Stimulated activated CD4-positive, alpha-beta T cell treated with anti-CD3 and anti-CD28 coated beads, TNF-alpha, amount 100 ng/mL, for 48 hours (primary cell): ENCODE results near the gene COL4A1.

ENCODE experiments used
- DNase-seq, 3 donors: peaks; one replicate each; pipeline ENCODE4 v3.0.0-alpha.2; 2020; ENCODE audit warnings: low read depth in 3 of 3

The COL4A1 gene

GRCh38 chr13:110341445-110342244 lies 34.7 kb upstream of the COL4A1 start:
- DNase-seq = no peak

GRCh38 chr13:110340812-110341444 lies 34.0 kb upstream of the COL4A1 start:
- DNase-seq = peak; percentile 18 to 62 (median 58)

- no peak for DNase-seq
Observed at GRCh38 chr13:110339975-110340550, 33.1 kb upstream of the COL4A1 start.

DNA sequence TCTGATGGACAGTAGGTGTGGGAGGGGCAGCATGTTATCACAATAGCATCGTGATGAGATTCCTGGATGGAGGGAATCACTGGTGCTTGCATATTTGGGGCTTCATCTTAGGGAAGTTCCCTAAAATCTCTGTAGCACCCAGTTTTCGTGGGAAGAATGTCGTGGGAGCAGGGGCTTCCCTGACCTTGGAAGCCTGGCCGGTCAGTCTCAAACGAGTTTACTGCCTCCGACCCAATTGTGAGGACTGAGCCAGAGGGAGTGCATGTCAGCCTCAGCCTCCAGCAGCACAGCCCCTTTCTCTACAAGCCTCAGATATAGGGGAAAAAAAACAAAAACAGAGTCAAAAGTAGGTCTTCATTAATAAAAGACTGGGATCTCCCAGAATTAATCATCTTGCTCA lies 32.3 kb upstream of the COL4A1 start:
- no peak for DNase-seq

DNA sequence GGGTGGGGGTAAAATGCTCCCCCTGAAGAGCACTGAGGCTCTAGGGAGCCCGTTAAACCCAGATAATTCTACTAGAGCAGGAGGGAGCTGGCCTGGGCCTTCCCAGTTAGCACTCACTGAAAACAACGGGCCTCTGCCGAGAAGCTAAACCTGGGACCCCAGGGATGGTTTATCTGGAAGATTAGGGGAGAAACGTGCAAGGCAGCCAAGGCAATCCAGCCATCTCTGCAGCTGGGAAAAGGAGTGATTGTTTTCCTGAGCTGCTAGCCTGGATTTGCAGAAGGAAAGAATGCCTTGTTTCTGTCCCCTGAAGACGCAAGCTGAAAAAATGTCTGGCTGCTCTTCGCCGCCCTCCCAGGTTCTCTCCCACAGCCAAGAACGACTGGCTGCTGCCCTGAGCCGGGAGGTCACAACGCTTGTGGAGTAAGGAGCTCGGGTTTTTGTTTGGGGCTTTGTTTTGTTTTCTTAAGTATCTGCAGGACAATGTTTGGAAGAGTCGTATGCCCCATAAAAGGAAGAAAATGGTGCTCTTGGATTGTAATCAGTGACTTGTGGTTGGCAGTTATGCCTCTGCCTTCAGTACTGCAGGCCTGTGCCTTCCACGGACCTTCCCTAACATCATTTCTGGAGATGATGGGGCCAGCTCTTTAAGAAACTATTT lies 31.6 kb upstream of the COL4A1 start:
- DNase-seq = no peak

- no peak for DNase-seq
Observed at GRCh38 chr13:110337247-110337646, 30.3 kb upstream of the COL4A1 start.

GRCh38 chr13:110336681-110337080 lies 29.7 kb upstream of the COL4A1 start:
- DNase-seq = no peak

DNA sequence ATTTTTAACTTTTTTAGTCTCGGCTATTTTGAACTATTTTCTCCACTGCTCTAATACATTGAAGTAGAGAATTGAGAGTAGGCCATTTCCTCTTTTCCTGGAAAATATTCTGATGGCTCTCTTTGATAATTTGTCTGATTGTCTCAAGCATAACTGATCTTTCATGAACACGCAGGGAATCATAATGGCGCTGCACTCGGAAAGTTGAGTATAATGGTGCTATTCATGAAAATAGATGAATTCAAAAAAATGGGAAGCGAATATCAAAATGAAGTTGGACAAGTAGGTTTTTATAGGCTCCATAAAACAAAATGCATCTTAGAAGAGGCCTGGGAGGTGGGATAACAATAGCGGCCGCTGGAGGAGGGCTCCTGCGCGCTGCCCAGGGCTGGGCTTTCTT lies 29.2 kb upstream of the COL4A1 start:
- DNase-seq = no peak

DNA sequence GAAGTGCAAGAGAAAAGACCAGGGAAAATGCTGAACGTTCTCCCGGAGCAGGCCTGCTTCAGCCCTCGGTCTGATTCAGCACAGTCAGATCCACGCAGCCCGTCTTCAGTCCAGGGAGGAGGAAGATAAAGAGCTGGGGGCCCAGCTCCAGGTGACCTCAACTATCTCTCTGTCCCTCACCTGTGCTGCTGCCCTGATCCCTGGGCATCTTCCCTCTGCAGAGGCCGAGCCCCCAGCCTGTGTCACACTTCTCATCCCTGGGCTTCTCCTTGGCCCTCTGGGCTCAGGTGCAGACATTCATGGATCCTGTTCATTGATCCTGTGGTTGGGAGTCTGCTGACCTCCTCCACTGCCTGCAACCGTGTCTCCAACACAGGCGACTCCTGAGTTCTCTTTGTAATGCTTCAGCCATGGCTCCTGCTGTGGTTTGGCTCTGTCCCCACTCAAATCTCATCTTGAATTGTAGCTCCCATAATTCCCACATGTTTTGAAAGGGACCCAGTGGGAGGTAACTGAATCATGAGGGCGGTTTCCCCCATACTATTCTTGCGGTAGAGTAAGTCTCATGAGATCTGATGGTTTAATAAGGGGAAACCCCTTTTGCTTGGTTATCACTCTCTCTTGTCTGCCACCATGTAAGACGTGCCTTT lies 28.0 kb upstream of the COL4A1 start:
- DNase-seq = no peak

- no peak for DNase-seq
Observed at GRCh38 chr13:110334256-110334655, 27.3 kb upstream of the COL4A1 start.

- no peak for DNase-seq
Observed at GRCh38 chr13:110333837-110334236, 26.9 kb upstream of the COL4A1 start.

GRCh38 chr13:110332750-110333149 lies 25.8 kb upstream of the COL4A1 start:
- no peak for DNase-seq

- DNase-seq = no peak
Observed at GRCh38 chr13:110331362-110331761, 24.4 kb upstream of the COL4A1 start.

DNA sequence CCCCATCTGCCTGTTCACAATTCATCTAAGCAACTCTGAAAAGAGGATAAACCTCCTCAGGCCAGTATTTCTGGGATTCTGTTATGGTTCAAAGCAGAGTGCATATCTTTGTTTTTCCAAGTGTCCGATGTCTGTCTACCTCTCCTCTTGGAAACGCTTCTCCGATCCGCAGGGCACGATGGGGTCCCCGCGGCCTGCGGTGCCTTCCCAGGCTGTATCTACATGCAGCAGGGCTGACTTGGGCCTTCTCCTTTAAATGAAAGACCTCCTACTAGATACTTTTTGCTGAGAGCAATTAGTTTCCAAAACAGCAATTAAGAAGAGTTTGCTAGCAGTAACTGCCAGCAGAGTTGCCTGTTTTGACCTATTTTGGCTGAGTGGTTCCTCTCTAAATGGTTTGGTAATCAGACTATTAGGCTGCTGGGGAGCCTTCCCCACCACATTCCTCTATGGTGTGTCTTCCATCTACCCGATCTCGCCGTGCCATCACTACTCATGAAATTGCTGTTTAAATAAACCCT lies 23.6 kb upstream of the COL4A1 start:
- DNase-seq = no peak

DNA sequence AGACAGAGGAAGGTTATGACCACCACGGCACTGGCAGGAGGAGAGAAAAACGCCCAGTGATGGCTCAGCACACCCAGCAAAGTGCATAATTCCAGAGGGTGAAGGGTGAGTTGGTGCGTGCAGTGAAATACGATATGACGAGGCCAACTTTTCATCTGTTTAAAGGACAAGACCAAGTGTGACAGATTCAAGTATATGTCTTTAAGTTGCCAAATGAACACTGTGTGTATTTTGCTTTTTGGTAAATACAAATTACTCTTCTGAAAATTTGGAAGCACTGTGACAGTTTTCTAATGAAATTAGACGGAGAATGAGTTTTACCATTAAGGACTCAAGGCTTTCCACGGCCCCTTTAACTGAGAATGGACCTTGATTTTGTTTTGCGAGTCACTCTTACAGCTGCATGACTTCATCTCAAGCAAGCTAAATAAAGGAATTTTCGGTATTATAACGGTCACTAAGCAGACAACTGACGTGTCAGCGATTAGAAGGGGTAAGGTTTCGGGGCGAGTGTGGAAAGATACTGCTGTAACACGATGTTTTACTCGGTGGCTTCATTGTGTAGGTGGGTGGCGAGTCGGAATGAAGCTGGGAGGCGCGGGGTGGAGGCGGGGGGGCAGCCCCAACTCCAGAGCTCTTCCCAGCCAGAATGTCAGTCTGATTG lies 23.0 kb upstream of the COL4A1 start:
- DNase-seq = no peak

- no peak for DNase-seq
Observed at GRCh38 chr13:110329258-110329657, 22.3 kb upstream of the COL4A1 start.

DNA sequence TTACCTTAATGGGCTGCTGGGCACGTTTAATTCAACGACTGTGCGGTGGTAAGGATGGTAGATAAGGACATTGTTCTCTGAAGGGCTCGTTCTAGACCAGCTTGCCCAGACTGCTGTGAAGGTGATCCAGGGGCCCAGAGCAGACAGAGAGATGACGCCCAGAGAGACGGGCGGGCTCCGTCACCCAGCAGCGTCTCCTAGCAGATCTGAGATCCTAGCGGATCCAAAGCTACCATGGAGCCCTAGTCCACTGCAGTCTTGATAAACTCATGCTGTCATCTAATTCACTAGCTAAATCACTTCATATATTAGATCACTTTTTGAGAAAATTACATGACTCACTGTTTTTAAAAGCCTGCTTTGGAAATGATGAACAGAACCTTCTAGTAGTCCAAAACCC lies 21.6 kb upstream of the COL4A1 start:
- DNase-seq = no peak

- no peak for DNase-seq
Observed at GRCh38 chr13:110327051-110327721, 20.2 kb upstream of the COL4A1 start.

DNA sequence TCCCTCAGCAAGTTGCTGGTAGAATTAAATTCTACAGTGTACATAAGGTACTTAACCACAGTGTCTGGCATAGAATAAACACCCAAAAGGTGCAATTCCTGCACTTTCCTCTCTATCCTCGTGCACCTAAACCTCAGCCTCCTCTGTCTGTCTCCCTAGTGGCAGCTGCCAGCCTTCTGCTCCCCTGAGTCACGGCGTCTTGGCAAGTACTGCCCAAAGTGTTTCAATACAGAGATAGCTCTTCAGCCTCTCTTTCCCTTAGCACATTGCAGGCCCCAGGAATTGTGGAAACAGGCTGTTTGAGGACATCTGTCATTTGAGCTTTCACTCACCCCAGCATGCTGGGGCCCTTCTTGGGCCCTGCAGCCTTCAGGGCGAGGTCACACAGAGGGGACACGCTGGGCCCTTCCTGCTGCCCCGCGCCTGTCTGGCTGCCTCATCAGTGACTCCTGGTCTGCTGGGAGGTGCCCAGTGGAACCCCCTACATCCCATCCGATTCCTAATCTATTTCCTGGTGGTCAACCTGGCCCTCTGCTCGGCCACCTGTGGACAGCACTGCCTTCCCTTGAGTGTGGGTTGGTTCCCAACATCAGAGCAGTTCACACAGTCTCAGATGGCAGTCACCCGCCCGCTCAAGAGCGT lies 19.4 kb upstream of the COL4A1 start:
- no peak for DNase-seq
